OCI-LY1 (cell line): ENCODE data around the gene ZNF385C.

ENCODE experiments used
- H2AFZ ChIP-seq: fragments of 200-600 bp; sonication (generic), shearing (Covaris generic); 2 replicates; pipeline ENCODE4 v1.6.0; 2014; ENCODE audit warnings: antibody characterized with exemption, mild to moderate bottlenecking, low read length
- H3F3A ChIP-seq: fragments of 200-600 bp; sonication (generic), shearing (Covaris generic); 2 replicates; pipeline ENCODE4 v1.6.0; 2014; ENCODE audit warnings: mild to moderate bottlenecking, antibody characterized with exemption, low read length, moderate library complexity; ENCODE audit not compliant: insufficient read depth
- H3K27ac ChIP-seq: fragments of 200-600 bp; sonication (generic); 2 replicates; pipeline ENCODE4 v1.5.1; 2014; ENCODE audit warnings: low read length, mixed run types, mild to moderate bottlenecking, low read depth; ENCODE audit not compliant: poor library complexity, severe bottlenecking
- H3K27me3 ChIP-seq: fragments of 200-600 bp; sonication (generic); 2 replicates; pipeline ENCODE4 v1.6.0; 2014; ENCODE audit warnings: antibody characterized with exemption, mild to moderate bottlenecking, low read length, moderate library complexity; ENCODE audit not compliant: insufficient read depth
- H3K36me3 ChIP-seq: fragments of 200-600 bp; sonication (generic); 2 replicates; pipeline ENCODE4 v1.6.1; 2014; ENCODE audit warnings: mild to moderate bottlenecking, antibody characterized with exemption, low read length, moderate library complexity, mixed read lengths; ENCODE audit not compliant: insufficient read depth
- H3K4me1 ChIP-seq: fragments of 200-600 bp; sonication (generic); 2 replicates; pipeline ENCODE4 v1.5.1; 2014; ENCODE audit warnings: mild to moderate bottlenecking, low read length, moderate library complexity; ENCODE audit not compliant: insufficient read depth, severe bottlenecking
- H3K4me2 ChIP-seq: fragments of 200-600 bp; sonication (generic), shearing (Covaris generic); 2 replicates; pipeline ENCODE4 v1.6.1; 2014; ENCODE audit warnings: low read length
- H3K4me3 ChIP-seq: fragments of 200-600 bp; sonication (generic); 2 replicates; pipeline ENCODE4 v1.5.1; 2014; ENCODE audit warnings: low read length, low read depth, mild to moderate bottlenecking, mixed read lengths; ENCODE audit not compliant: poor library complexity, severe bottlenecking
- H3K79me2 ChIP-seq: fragments of 200-600 bp; shearing (Covaris generic); 2 replicates; pipeline ENCODE4 v1.6.1; 2016; ENCODE audit warnings: mixed run types, low read length, mixed read lengths; ENCODE audit not compliant: insufficient read depth
- H3K9ac ChIP-seq: fragments of 200-600 bp; sonication (generic), shearing (Covaris generic); 2 replicates; pipeline ENCODE4 v1.6.1; 2014; ENCODE audit warnings: mild to moderate bottlenecking, low read length, mixed read lengths
- H3K9me2 ChIP-seq: fragments of 200-600 bp; sonication (generic), shearing (Covaris generic); 2 replicates; pipeline ENCODE4 v1.6.1; 2014; ENCODE audit warnings: low read depth, mild to moderate bottlenecking, low read length, mixed read lengths
- H3K9me3 ChIP-seq: fragments of 200-600 bp; shearing (Covaris generic); 2 replicates; pipeline ENCODE4 v1.6.1; 2014; ENCODE audit warnings: low read length, mixed read lengths
- H4K20me1 ChIP-seq: fragments of 200-600 bp; sonication (generic), shearing (Covaris generic); 2 replicates; pipeline ENCODE4 v1.6.0; 2016; ENCODE audit warnings: mild to moderate bottlenecking, low read length; ENCODE audit not compliant: insufficient read depth
- CTCF ChIP-seq: fragments of 200-600 bp; sonication (generic), shearing (Covaris generic); IDR thresholded peaks from 2 replicates; pipeline ENCODE4 v1.5.1; 2017; ENCODE audit warnings: mild to moderate bottlenecking, antibody characterized with exemption, low read length, moderate library complexity, mixed read lengths
- EZH2 ChIP-seq: fragments of 200-600 bp; sonication (generic), shearing (Covaris generic); IDR thresholded peaks from 2 replicates; pipeline ENCODE4 v1.8.0; 2017; ENCODE audit warnings: borderline replicate concordance, mixed run types, mild to moderate bottlenecking, antibody characterized with exemption, low read length, moderate library complexity, mixed read lengths

The ZNF385C gene

GRCh38 chr17:42027590-42027889, 70.7 kb downstream of the ZNF385C start:
- H3K4me2 ChIP-seq, result no peak overlapping the region
- H3K4me1 ChIP-seq, result peaks cover 7% of the 10 kb centered on the region
- no peak overlapping the region for H2AFZ ChIP-seq
- H3K79me2 ChIP-seq, result no peaks in the 10 kb centered on the region
- H3K9ac ChIP-seq, result no peak overlapping the region
- no peak overlapping the region for H3K27ac ChIP-seq
- no peak for TF ChIP-seq CTCF
- no peaks in the 10 kb centered on the region for H3K9me3 ChIP-seq
- no peak overlapping the region for H3K4me3 ChIP-seq
- peaks cover 19% of the 10 kb centered on the region for H3K36me3 ChIP-seq
- H3F3A ChIP-seq, result no peaks in the 10 kb centered on the region
- no peaks in the 10 kb centered on the region for H4K20me1 ChIP-seq
- H3K27me3 ChIP-seq, result no peaks in the 10 kb centered on the region; the same call in 1 of the 2 replicates
- H3K9me2 ChIP-seq, result no peaks in the 10 kb centered on the region

GRCh38 chr17:42026857-42027589, 71.2 kb downstream of the ZNF385C start:
- Histone ChIP-seq H3K4me1 (peaks cover 7% of the 10 kb centered on the region), H3K9me2 (no peaks in the 10 kb centered on the region), H3K9ac (no peak overlapping the region), H3K4me2 (no peak overlapping the region), H4K20me1 (no peaks in the 10 kb centered on the region), H2AFZ (no peak overlapping the region), H3K79me2 (no peaks in the 10 kb centered on the region), H3K9me3 (no peaks in the 10 kb centered on the region), H3K27me3 (no peaks in the 10 kb centered on the region; the same call in 1 of the 2 replicates), H3K36me3 (peaks cover 23% of the 10 kb centered on the region), H3K27ac (no peak overlapping the region), H3F3A (no peaks in the 10 kb centered on the region), H3K4me3 (no peak overlapping the region)
- TF ChIP-seq EZH2 (no peak), CTCF (no peak)

- Histone ChIP-seq H3K9ac (no peak overlapping the region), H3K4me1 (peaks cover 13% of the 10 kb centered on the region), H3F3A (no peaks in the 10 kb centered on the region), H3K4me3 (no peak overlapping the region), H3K27ac (no peak overlapping the region), H3K27me3 (no peaks in the 10 kb centered on the region; the same call in 1 of the 2 replicates), H3K36me3 (peaks cover 28% of the 10 kb centered on the region), H2AFZ (no peak overlapping the region), H3K9me3 (no peaks in the 10 kb centered on the region), H3K4me2 (no peak overlapping the region), H4K20me1 (no peaks in the 10 kb centered on the region), H3K79me2 (no peaks in the 10 kb centered on the region), H3K9me2 (no peaks in the 10 kb centered on the region)
- TF ChIP-seq EZH2 (no peak), CTCF (no peak)
Observed at GRCh38 chr17:42025936-42026335, 72.3 kb downstream of the ZNF385C start.
